GM21528 (cell line): ENCODE data around the gene C2CD3.
A peak's percentile ranks its signal among the peaks of the same experiment; 100 is the strongest.

Experiments
- ATAC-seq: cut with Tn5 transposase; IDR thresholded peaks from one replicate; pipeline ENCODE4 v1.9.1; 2021; ENCODE audit warnings: mild to moderate bottlenecking, moderate library complexity; ENCODE audit not compliant: unreplicated experiment, low FRiP score

Gene C2CD3

DNA sequence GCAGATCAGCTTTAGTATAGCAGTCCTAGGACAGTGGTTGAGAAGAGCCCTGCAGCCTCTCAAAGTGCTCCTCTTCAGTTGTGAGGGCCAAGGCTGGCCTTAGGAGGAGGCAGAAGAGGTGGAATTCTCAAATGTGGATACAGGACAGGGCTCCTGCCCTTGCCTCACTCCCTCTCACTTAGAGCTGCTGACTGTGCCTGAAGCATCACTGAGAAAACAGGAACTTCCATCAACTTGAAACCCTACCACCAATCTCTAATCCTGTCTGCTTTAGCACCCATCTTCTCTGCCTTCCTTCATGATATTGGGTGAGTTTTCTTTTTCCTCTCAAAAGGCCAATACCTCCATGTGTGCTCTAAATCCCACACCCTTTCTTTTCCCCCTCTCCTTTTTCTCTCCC, 147.5 kb downstream of the C2CD3 start:
- no peak for ATAC-seq

DNA sequence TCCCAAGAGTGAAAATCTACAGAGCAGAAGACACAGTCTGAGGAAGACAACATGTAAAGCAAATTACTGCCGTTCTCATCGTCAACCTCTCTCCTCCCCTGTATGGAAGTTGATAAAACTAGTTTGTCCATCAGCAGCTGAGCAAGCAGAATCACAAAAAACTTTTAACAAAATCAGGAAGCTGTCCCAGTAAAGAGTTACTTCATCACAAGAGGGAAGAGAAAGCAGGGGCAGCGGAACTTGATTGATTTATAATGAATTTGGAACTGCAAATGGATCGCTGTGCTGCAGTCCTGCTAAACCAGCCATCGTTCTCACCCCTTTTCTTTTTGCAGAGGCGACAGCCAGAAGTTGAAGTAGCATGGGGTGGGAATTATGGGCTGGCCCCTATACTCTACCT, 148.3 kb downstream of the C2CD3 start:
- ATAC-seq, result no peak

GRCh38 chr11:74021998-74022397, 148.8 kb downstream of the C2CD3 start:
- no peak for ATAC-seq

GRCh38 chr11:74020539-74020938, 150.3 kb downstream of the C2CD3 start:
- ATAC-seq, result peak; percentile 61

- no peak for ATAC-seq
These were observed 150.9 kb downstream of the C2CD3 start for GRCh38 chr11:74019860-74020259.

GRCh38 chr11:74019104-74019738, 151.6 kb downstream of the C2CD3 start:
- ATAC-seq, result no peak

DNA sequence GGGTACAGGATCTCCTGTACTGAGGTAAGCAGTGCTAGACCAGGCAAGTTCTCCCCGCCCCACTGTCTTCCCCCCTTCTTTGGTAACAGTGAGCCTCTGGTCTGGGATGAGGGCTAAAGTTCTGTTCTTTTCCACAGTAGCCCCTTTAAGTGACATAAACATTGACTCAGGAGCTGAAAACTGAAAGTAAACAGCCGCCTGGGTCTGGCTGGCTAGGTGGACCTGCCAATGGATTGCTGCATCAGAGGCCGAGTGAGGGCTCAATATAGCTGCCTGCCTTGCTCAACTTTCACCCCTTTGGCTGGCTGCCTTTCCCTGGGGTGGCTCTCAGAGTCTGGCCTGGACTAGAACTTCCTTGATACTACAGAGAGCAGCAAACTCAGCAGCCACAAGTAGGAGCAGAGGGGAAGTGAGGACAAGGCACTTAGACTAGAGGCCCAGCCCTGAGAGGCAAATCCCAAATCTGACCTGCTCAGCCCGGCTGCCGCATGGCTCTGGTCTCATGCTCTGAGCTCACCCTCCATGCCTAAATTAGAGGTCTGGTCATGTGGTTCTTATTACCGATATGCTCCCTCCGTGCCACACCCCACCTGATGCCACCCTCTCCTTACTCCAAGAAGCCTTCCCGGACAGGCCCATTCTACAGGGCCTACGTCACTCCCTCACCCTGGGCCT, 152.3 kb downstream of the C2CD3 start:
- no peak for ATAC-seq

GRCh38 chr11:74017631-74018030, 153.2 kb downstream of the C2CD3 start:
- ATAC-seq, result no peak

DNA sequence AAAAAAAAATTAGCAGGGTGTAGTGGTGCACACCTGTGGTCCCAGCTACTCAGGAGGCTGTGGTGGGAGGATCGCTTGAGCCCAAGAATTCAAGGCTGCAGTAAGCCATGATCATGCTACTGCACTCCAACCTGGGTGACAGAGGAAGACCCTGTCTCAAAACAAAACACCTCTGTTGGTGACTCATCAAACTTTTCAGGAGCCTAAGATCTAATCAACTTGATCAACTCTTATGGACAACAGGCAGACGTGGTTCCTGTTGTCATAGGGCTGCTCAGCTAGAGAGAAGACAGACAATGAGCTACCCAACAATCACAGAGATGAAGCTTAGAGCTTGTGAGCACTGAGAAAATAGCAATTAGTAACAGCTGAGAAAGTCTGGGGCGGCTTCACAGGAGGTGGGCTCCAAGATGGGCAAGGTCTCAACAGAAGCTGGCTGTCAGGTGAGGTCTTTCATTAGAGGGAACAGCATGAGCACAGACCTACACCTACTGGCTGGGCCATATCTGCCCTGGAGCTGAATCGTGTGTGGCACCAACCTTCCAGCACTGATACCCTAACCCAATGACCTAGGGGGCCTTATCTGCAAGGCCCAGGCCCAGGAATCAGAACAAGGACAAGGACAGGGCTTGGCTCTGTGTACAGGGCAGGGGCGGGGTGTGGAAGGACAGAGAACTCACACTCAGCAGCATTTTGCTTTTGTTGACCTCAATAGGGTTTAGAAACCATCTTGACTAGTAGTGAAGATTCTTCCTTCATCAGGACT, 154.7 kb downstream of the C2CD3 start:
- no peak for ATAC-seq

GRCh38 chr11:74014880-74015279, 155.9 kb downstream of the C2CD3 start:
- ATAC-seq, result no peak

DNA sequence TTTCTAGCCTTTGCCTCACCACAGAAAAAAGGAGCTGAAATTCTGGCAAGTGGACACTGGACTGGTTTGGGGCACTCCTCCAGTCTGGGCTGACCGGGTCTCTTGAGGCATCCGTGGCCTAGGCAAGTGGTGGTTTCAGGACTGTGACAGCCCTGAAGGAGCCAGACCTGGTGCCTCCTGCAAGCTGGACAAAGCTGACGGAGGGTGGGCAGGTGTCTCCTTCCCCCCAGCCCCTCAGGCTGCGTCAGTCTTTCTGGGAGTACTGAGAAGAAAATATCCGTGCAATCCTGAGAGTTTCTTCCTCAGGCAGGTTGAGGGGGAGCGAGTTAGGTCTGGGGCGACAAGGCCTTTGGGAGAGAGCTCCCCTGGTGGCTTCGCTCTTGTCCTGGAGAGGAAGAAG, 157.7 kb downstream of the C2CD3 start:
- no peak for ATAC-seq

GRCh38 chr11:74012074-74012809, 158.6 kb downstream of the C2CD3 start:
- no peak for ATAC-seq

DNA sequence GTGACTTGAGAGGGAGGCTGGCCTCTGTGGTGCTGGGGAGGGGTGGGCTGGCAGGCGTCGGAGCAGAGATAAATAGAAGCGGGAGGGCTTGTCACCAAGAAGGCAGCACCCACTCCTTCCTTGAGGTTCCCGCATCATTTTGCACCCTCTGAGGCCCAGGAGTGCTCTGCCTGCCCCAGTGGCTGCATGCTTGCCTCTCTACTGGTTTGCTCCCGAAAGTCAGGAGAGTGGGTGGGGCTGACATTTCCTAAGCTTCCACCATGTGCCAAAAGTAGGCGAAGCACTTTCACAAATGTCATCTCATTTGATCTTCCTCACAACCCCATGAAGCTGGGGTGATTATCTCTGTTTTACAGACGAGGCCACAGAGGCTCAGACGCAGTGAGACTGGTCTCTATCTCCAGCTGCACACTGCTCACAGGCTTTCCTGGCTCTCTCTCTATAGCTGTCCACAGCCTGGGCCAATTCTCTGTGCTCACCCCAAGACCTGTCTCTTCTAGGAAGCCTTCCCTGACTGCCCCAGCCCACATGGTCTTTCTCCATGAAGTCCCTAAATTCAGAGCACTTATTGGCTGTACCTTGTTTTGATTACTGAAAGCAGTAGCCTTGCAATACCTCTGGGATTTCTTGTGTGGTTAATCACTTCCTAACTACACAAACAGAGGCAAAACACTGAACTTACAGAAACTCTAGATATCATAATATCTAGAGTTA, 159.3 kb downstream of the C2CD3 start:
- no peak for ATAC-seq

DNA sequence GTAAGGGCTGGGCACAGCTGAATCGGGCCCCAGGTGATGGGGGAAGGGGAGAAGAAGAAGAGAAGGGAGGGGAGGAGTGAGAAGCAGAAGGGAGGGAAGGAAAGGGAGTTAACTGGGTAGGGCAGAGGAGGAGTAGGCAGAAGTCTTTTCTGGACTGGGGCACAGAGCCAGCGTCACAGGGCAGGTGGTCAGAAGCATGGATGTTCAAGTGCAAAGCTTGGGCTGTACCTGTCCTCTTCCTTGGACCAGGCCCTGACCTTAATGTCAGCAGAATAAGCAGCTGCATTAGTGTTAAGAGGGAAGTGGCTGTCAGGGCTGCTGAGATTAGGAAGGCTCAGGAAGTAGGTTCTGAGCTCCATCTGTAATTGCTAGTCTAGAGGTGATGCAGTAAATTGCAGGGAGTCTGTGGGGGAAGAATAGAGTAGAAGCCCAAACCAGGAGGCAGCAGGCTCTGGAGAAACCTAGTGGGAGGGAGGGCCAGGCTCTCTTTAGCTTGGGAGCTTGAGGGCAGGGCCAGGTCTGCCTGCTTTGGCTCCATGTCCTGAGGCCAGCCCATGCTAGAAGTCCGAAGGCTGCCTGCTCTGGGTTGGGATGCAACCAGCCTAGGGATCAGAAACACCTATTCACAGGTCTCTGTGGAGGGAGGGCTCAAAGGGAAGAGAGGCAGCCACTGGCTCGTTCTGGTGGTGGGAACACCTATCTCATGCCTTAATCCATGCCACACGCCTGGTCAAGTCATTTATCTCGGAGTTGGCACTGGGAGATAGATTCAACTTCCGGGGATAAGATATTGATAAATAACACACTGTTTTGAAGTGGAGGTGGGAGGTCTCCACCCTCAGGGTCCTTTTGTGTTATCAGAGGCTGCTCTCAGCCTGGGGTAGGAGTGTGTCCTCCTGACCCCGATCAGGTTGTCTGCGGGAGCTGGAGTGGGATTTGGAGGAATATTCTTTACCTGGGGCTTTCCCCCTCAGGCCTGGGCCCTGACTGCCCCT, 160.2 kb downstream of the C2CD3 start:
- ATAC-seq, result no peak

DNA sequence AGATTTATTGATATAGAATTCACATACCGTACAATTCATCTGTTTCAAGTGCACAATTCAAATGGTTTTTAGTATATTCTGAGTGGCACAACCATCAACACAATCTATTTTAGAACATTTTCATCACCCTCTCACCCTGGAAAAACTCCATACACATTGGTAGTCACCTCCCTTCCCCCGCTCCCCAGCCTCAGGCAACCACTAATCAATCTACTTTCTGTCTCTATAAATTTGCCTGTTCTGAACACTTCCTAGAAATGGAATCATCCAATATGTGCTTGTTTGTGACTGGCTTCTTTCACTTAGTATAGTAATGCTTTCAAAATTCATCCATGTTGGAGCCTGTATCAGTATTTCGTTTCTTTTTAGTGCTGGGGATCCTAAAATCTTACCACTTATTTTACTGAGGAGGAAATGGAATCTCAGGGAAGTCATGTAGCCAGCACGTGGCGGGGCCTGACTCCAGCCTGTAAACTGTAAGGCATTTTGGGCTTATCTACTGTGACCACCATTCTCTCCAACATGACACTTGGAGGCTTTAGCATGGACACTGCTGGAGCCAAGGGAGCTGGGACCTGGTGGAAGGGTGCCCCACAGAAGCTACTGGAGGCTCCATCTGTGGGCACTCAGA, 161.0 kb downstream of the C2CD3 start:
- ATAC-seq, result no peak

GRCh38 chr11:74009230-74009547, 161.6 kb downstream of the C2CD3 start:
- no peak for ATAC-seq

DNA sequence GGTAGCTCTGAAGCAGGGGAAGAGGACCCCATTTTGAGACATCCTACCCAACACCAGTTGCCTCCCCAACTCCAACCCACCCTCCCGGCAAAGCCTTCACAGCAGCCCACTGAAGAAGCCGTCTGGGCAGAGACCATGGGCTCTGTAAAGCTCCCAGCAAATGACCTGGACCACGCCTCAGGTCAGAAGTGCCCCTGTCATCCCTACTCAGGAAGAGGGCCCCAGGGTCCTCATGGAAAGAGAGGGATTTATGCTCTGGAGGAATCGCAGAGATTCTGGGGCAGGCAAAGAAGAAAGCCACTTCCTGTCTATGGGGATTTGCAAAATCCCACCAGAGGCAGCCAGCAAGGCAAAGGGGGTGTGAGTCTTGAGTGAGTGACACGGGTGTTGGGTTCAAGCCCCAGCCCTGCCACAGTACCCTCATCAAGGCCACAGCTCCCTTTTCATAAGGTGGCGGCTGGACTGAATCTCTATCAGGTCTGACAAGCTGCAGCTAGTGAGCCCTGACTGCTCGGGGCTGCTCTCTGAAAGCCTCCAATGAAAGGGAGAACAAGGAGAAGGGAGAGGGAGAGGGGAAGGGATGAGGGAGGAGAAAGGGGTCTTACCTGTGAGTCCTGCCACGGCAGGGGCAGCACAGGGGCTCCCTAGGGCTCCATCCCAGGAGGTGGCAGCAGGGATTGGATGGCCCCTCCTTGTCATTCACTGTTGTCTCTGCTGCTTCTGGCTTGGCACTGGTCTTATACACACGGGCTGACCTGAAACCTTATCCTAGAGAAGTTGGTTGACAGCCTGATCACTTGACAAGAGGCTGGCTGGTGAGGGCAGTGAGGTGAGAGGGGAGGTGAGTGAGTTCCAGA, 162.2 kb downstream of the C2CD3 start, which contains the start of gene UCP3:
TSS of gene UCP3 (minus strand) at position 713 of the 857 bp plus-strand sequence. CDS start 2,043 bp downstream, outside the sequence.
- ATAC-seq, result no peak
